H9 (cell line): ENCODE results near the gene NFIL3. TPM values are rescaled to one million over a fixed set of nuclear protein-coding genes. Genes with fewer than 3 reads are reported as not detected.

Source experiments
- DNase-seq: peaks from one replicate; pipeline ENCODE4 v3.0.0-alpha.2; 2017
- H2AFZ ChIP-seq: one replicate; pipeline ENCODE4 v1.6.1; 2013; ENCODE audit warnings: mild to moderate bottlenecking, low read length, control low read depth, moderate library complexity
- H2AK5ac ChIP-seq: 2 replicates; pipeline ENCODE4 v1.6.1; 2013; ENCODE audit warnings: low read length, control low read depth, mixed read lengths; ENCODE audit not compliant: insufficient read length
- H2BK120ac ChIP-seq: one replicate; pipeline ENCODE4 v1.6.1; 2013; ENCODE audit warnings: low read depth, mild to moderate bottlenecking, low read length, control low read depth, inconsistent platforms; ENCODE audit not compliant: poor library complexity, severe bottlenecking
- H2BK12ac ChIP-seq: 2 replicates; pipeline ENCODE4 v1.6.1; 2013; ENCODE audit warnings: low read length, control low read depth, mixed read lengths, low read depth; ENCODE audit not compliant: insufficient read length
- H2BK15ac ChIP-seq: 2 replicates; pipeline ENCODE4 v1.6.1; 2013; ENCODE audit warnings: low read depth, low read length, control low read depth
- H2BK20ac ChIP-seq: one replicate; pipeline ENCODE4 v1.6.1; 2013; ENCODE audit warnings: low read depth, mild to moderate bottlenecking, low read length, control low read depth, inconsistent platforms; ENCODE audit not compliant: poor library complexity, severe bottlenecking
- H2BK5ac ChIP-seq: 2 replicates; pipeline ENCODE4 v1.6.1; 2013; ENCODE audit warnings: low read length, control low read depth, mixed read lengths; ENCODE audit not compliant: insufficient read length
- H3K14ac ChIP-seq: 2 replicates; pipeline ENCODE4 v1.6.1; 2013; ENCODE audit warnings: low read length, control low read depth; ENCODE audit not compliant: insufficient read depth
- H3K18ac ChIP-seq: 2 replicates; pipeline ENCODE4 v1.6.1; 2013; ENCODE audit warnings: low read depth, mild to moderate bottlenecking, mixed read lengths, low read length, control low read depth; ENCODE audit not compliant: insufficient read length
- H3K23ac ChIP-seq: 2 replicates; pipeline ENCODE4 v1.6.1; 2013; ENCODE audit warnings: low read length, control low read depth, mixed read lengths, low read depth; ENCODE audit not compliant: insufficient read length
- H3K23me2 ChIP-seq: 2 replicates; pipeline ENCODE4 v1.6.1; 2013; ENCODE audit warnings: low read depth, mild to moderate bottlenecking, mixed read lengths, low read length, control low read depth; ENCODE audit not compliant: insufficient read length, poor library complexity, severe bottlenecking
- H3K27ac ChIP-seq: 2 replicates; pipeline ENCODE4 v1.5.1; 2013; ENCODE audit warnings: low read length, control low read depth, mixed read lengths, low read depth; ENCODE audit not compliant: insufficient read length
- H3K27me3 ChIP-seq: 2 replicates; pipeline ENCODE4 v1.6.1; 2013; ENCODE audit warnings: low read length, control low read depth, inconsistent platforms; ENCODE audit not compliant: insufficient read depth
- H3K4ac ChIP-seq: 2 replicates; pipeline ENCODE4 v1.6.1; 2013; ENCODE audit warnings: low read depth, mild to moderate bottlenecking, control low read depth, inconsistent platforms, low read length, moderate library complexity
- H3K4me1 ChIP-seq: 2 replicates; pipeline ENCODE4 v1.6.1; 2013; ENCODE audit warnings: low read length, control low read depth, inconsistent platforms; ENCODE audit not compliant: insufficient read depth
- H3K4me2 ChIP-seq: 2 replicates; pipeline ENCODE4 v1.6.1; 2013; ENCODE audit warnings: low read length, control low read depth, mixed read lengths; ENCODE audit not compliant: insufficient read length, insufficient read depth
- H3K56ac ChIP-seq: 2 replicates; pipeline ENCODE4 v1.6.1; 2013; ENCODE audit warnings: low read depth, mild to moderate bottlenecking, mixed read lengths, low read length, control low read depth; ENCODE audit not compliant: insufficient read length
- H3K79me1 ChIP-seq: 2 replicates; pipeline ENCODE4 v1.6.1; 2013; ENCODE audit warnings: low read depth, mild to moderate bottlenecking, moderate library complexity, low read length, control low read depth, inconsistent platforms; ENCODE audit not compliant: insufficient read depth, poor library complexity, severe bottlenecking
- H3K79me2 ChIP-seq: 2 replicates; pipeline ENCODE4 v1.6.1; 2013; ENCODE audit warnings: low read length, control low read depth, inconsistent platforms; ENCODE audit not compliant: insufficient read depth
- H3K9ac ChIP-seq: 2 replicates; pipeline ENCODE4 v1.6.1; 2013; ENCODE audit warnings: low read length, control low read depth, mixed read lengths; ENCODE audit not compliant: insufficient read length; ENCODE audit errors: extremely low read depth
- H3K9me3 ChIP-seq: one replicate; pipeline ENCODE4 v1.6.1; 2013; ENCODE audit warnings: low read depth, low read length, inconsistent platforms; ENCODE audit not compliant: control insufficient read depth
- H3T11ph ChIP-seq: one replicate; pipeline ENCODE4 v1.6.1; 2013; ENCODE audit warnings: mild to moderate bottlenecking, low read length, control low read depth, inconsistent platforms
- H4K20me1 ChIP-seq: one replicate; pipeline ENCODE4 v1.6.1; 2013; ENCODE audit not compliant: control insufficient read depth, insufficient read length, insufficient read depth
- H4K5ac ChIP-seq: 2 replicates; pipeline ENCODE4 v1.6.1; 2013; ENCODE audit warnings: low read depth, mild to moderate bottlenecking, mixed read lengths, low read length, control low read depth; ENCODE audit not compliant: insufficient read length
- H4K8ac ChIP-seq: replicated peaks from 2 replicates; pipeline ENCODE4 v1.6.1; 2013; ENCODE audit warnings: low read length, control low read depth, mixed read lengths, low read depth; ENCODE audit not compliant: insufficient read length
- H4K91ac ChIP-seq: 2 replicates; pipeline ENCODE4 v1.6.1; 2013; ENCODE audit warnings: low read depth, mild to moderate bottlenecking, moderate library complexity, mixed read lengths, low read length, control low read depth; ENCODE audit not compliant: insufficient read length
- H3K27ac Mint-ChIP-seq, 3 experiments: 2 replicates in 2 of 3; 3 replicates in 1 of 3; pipeline ENCODE4 v1.8.0; 2020 to 2021; ENCODE audit warnings: mixed read lengths in 3 of 3, mild to moderate bottlenecking in 1 of 3, moderate library complexity in 1 of 3
- H3K27me3 Mint-ChIP-seq: 2 replicates; pipeline ENCODE4 v1.8.0; 2021; ENCODE audit warnings: low read depth, mild to moderate bottlenecking, moderate library complexity, mixed read lengths
- H3K36me3 Mint-ChIP-seq, 3 experiments: 2 replicates in 2 of 3; 3 replicates in 1 of 3; pipeline ENCODE4 v1.8.0; 2020 to 2021; ENCODE audit warnings: low read depth in 3 of 3, mixed read lengths in 3 of 3; ENCODE audit not compliant: insufficient read depth in 1 of 3
- H3K4me1 Mint-ChIP-seq, 2 experiments: 2 replicates each; pipeline ENCODE4 v1.8.0; 2020; ENCODE audit warnings: mixed read lengths in 2 of 2
- H3K4me3 Mint-ChIP-seq, 2 experiments: 2 replicates in 1 of 2; 3 replicates in 1 of 2; pipeline ENCODE4 v1.8.0; 2020 to 2021; ENCODE audit warnings: mild to moderate bottlenecking in 2 of 2, mixed read lengths in 2 of 2, moderate library complexity in 1 of 2
- H3K9me3 Mint-ChIP-seq, 2 experiments: 2 replicates in 1 of 2; 3 replicates in 1 of 2; pipeline ENCODE4 v1.8.0; 2020; ENCODE audit warnings: mild to moderate bottlenecking in 2 of 2, mixed read lengths in 2 of 2, moderate library complexity in 1 of 2
- WGBS: extraction: QIAGEN DNeasy Blood & Tissue Kit; methylation state at CpG from one replicate; pipeline ENCODE4 v1.1.7; 2013; ENCODE audit warnings: missing lambda C conversion rate, low lambda C conversion rate, mixed read lengths; ENCODE audit not compliant: insufficient read length; ENCODE audit errors: extremely low coverage; 5-methylcytosine and 5-hydroxymethylcytosine counted together
- total RNA-seq: library from RNA; stranded (reverse); gene quantifications from 2 replicates; pipeline ENCODE4 v1.2.1, GENCODE V29; 2021
- TF ChIP-seq, protein P1 (sequence below): fragments of 200-600 bp; sonication (generic); conservative IDR thresholded peaks from 3 replicates; pipeline ENCODE4 v1.8.0; 2021; ENCODE audit warnings: antibody characterized with exemption, mild to moderate bottlenecking

The NFIL3 gene
- total RNA-seq, 1 experiment from 2014 or later: 8.4 TPM

DNA sequence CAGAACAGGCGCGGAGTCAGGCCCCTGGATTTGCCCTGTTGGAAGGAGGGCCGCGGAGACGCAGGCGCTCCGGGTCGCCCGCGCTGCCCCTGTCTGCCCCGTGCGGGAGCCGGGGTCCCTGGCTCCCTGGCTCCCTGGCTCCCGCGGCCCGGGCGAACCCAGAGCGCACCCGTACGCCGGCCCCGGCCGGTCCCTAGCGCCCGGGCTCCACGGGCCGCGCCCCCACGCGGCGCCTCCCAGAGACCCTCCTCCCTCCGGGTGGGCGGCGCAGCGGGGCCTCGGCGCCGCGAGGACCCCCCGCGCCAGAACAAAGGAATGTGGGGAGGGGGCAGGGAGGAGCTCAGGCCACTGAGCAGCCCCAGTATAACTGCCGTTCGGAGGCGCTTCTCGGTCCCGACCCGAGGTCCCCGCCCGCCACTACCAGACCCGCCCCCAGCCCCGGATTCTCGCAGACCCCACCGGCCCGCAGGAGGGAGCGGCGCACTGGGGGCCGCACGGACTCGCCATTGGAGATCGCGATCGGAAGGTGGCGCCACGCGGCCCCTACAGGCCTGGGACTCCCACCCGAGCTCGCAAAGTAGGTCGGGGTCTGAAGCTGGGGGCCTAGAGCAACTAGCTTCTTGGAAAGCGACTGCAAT lies 2.4 kb downstream of the NFIL3 start:
- peaks cover 28 to 33% of the 10 kb centered on the region in 2 experiments for H3K4me1 Mint-ChIP-seq
- Histone ChIP-seq H3K4me1 (no peaks in the 10 kb centered on the region), H3K4ac (no peak overlapping the region), H2BK5ac (no peak overlapping the region), H2BK20ac (no peak overlapping the region), H3K9me3 (no peaks in the 10 kb centered on the region), H2AFZ (no peak overlapping the region), H3K56ac (no peak overlapping the region), H3K9ac (no peak overlapping the region), H2BK15ac (no peak overlapping the region), H2AK5ac (no peak overlapping the region), H3K23me2 (peaks cover 19% of the 10 kb centered on the region), H2BK120ac (no peak overlapping the region), H3K79me2 (peaks cover 2% of the 10 kb centered on the region; the same call in 1 of the 2 replicates), H3K79me1 (no peaks in the 10 kb centered on the region), H2BK12ac (no peak overlapping the region), H4K91ac (no peak overlapping the region), H4K5ac (no peak overlapping the region), H4K8ac (no peak overlapping the region), H3K4me2 (peak overlapping the region; percentile 47), H4K20me1 (no peaks in the 10 kb centered on the region), H3K27ac (no peak overlapping the region), H3K27me3 (peaks cover 28% of the 10 kb centered on the region; the same call in 1 of the 2 replicates), H3T11ph (no peak overlapping the region), H3K18ac (no peak overlapping the region), H3K23ac (no peak overlapping the region), H3K14ac (peak overlapping the region; percentile 56; the same call in 1 of the 2 replicates)
- TF ChIP-seq, protein P1, sequence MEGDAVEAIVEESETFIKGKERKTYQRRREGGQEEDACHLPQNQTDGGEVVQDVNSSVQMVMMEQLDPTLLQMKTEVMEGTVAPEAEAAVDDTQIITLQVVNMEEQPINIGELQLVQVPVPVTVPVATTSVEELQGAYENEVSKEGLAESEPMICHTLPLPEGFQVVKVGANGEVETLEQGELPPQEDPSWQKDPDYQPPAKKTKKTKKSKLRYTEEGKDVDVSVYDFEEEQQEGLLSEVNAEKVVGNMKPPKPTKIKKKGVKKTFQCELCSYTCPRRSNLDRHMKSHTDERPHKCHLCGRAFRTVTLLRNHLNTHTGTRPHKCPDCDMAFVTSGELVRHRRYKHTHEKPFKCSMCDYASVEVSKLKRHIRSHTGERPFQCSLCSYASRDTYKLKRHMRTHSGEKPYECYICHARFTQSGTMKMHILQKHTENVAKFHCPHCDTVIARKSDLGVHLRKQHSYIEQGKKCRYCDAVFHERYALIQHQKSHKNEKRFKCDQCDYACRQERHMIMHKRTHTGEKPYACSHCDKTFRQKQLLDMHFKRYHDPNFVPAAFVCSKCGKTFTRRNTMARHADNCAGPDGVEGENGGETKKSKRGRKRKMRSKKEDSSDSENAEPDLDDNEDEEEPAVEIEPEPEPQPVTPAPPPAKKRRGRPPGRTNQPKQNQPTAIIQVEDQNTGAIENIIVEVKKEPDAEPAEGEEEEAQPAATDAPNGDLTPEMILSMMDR: peak; percentile 29; the same call in 2 of the 3 replicates
- peaks cover 62% of the 10 kb centered on the region for H3K27me3 Mint-ChIP-seq
- no peaks in the 10 kb centered on the region for H3K36me3 Mint-ChIP-seq
- no CpG with 5 or more reads among the region's 69 CpGs for WGBS
- peaks cover 0 to 4% of the 10 kb centered on the region in 2 experiments; a peak in 2 of 5 replicates for H3K9me3 Mint-ChIP-seq
- peak overlapping the region; percentile 90 to 93 for H3K4me3 Mint-ChIP-seq
- no peak overlapping the region for H3K27ac Mint-ChIP-seq
- DNase-seq: peak; percentile 46
